HK-2 (cell line): Measurements from ENCODE around the gene RASGRP3.

Source experiments
- DNase-seq: peaks from one replicate; pipeline ENCODE4 v3.0.0-alpha.2; 2018; ENCODE audit not compliant: unreplicated experiment

The RASGRP3 gene

GRCh38 chr2:33581872-33582271 is 105.4 kb downstream of the RASGRP3 start:
- DNase-seq: no peak

GRCh38 chr2:33583194-33583938 is 106.9 kb downstream of the RASGRP3 start:
- DNase-seq: no peak

GRCh38 chr2:33586766-33587165 is 110.3 kb downstream of the RASGRP3 start:
- no peak for DNase-seq

DNA sequence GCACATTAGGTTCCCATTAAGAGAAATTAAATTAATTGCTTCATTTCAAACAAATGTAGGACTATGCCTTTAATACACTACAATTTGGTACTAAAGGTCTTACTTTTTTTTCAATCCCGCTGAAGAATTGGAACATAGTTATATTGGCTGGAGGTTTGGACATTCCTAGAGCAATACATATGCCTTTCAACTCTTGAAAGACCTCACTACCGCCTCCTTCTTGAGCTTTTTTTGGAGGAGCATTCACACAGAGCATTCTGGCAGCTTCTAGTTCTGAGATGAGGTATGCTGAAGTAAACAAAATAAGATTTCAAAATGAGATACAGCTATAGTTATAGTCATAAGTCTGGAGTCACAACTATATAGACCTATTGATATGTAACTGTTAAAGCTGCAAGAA is 111.8 kb downstream of the RASGRP3 start:
- DNase-seq: no peak

DNA sequence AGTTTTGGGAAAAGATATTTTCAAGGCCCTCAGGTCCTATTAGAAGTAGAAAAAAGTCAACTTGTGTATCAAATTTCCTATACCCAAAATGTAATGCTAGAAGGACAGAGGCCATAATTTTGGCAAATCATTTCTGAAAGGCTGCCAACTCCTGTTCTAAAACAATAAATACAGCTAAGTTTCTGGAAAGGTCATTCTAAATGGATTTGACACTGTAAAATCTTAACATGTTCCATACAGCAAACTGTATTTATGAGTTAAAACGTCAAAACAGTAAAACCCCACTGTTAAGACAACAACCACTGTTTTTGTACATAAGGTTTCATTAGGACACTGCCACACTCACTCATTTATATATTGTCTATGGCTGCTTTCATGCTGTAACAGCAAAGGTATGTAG is 113.0 kb downstream of the RASGRP3 start:
- no peak for DNase-seq

DNA sequence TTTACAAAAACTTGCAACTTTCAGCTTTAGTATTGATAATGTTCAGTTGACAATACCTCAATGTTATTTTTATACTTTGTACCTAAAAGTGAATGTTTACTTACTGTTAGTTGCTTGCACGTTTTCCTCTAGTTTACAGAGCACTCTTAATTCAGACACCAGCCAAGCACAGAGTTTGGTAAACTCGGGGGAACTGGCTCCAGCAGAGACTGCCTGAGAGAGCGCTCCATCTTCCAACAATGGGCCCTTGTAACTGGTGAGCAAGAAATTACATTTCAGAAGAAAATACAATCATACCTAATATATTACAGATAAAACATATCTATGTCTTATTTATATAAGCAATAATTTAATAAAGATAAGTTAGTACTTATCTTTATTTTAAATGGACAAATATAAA is 118.9 kb downstream of the RASGRP3 start:
- DNase-seq: no peak

DNA sequence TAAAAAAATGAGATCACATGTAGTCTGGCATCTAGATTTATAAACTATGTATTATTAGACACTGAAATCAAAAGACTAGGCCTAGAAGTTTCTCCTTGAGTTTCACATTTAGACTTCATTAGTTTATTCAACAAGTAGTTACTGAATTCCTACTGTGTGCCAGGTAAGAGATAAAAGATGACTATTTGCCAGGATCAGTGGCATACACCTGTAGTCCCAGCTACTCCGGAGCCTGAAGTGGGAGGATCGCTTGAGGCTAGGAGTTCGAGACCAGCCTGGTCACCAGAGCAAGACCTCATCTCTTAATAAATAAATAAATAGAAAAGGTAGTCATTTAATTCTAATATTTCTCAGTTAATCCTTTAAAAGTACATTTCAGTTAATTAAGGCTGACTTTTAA is 120.6 kb downstream of the RASGRP3 start:
- no peak for DNase-seq

DNA sequence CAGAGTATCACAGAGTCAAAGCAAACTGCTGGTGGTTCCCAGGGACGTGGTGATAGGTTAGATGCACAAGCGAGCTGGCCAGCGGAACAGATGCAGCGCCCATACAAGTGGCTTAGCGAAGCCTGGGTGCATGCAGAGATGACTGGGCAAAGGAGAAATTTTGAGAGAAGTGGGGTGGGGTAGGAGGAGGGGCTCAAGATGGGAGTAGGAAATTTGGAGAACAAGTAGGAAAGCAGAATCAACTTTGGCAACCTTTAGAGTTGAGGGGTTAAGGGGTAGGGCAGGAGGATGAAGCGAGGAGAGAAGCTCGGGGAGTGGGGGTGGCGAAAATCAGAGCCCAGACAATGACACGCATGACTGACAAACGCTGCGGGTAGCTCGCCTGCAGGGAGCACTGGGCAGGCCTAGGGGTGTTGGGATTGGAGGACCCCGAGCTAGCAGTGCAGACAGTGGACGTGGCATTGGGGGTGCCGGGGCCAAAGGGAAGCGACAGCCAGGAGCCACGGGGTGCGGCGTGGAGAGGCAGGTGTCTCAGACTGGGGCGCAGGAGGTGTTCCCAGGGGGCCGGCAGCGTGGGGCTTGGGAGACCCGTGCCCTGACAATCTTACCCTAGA is 122.2 kb downstream of the RASGRP3 start:
- peak; percentile 48 for DNase-seq

- DNase-seq: peak; percentile 99
Measured at GRCh38 chr2:33599175-33599942, 122.9 kb downstream of the RASGRP3 start, which contains the start of gene FAM98A. Gene FAM98A (minus strand): TSS chr2:33599299. CDS start chr2:33599221, 78 bp downstream.

GRCh38 chr2:33599943-33600192 is 123.4 kb downstream of the RASGRP3 start:
- no peak for DNase-seq

DNA sequence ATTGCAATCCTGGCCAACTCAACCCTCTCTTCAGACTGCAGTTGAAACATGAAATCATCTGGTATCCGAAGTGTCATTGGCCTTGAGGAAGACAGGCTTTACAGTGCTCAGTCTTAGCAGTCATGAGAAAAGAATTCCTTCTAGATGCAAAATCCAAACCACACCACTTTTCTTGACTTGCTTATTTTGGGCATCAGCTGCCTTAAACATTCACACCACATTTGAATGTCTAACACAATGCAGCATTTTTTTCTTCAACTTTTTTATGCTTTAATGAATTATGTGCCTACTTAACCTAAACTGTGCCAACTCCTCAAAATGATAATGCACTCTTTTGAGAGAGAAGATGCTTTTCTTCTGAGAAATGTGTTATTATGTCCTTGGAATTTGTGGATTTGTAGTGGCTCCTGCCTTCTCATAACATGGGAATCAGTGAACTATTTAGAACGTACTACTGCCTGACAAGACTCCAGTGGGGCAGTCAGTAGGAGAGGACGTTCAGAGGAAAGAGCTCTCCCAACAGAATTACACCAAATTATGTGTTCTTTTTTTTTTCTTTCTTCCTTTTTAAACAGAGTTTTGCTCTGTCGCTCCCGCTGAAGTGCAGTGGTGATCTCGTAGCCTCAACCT is 125.9 kb downstream of the RASGRP3 start:
- DNase-seq: no peak

DNA sequence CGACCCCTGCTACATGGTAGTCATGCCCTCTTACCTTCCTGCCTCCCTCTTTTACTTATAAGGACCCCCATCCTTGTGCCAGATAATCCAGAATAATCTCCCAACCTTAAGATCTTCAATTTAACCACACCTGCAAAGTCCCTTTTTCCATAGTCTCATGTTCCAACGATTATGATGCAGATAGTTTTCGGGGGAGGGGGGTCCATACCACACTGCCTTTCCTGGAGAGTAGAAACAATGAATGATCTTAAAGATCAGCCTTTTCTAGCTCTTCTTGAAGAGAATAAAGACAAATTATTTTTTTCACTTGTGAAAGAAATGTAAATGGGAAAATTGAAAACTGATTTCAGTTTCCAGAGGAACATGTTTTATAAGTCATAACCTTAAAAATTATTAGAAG is 127.0 kb downstream of the RASGRP3 start:
- DNase-seq: no peak

- no peak for DNase-seq
Measured at GRCh38 chr2:33605056-33605455, 128.6 kb downstream of the RASGRP3 start.

DNA sequence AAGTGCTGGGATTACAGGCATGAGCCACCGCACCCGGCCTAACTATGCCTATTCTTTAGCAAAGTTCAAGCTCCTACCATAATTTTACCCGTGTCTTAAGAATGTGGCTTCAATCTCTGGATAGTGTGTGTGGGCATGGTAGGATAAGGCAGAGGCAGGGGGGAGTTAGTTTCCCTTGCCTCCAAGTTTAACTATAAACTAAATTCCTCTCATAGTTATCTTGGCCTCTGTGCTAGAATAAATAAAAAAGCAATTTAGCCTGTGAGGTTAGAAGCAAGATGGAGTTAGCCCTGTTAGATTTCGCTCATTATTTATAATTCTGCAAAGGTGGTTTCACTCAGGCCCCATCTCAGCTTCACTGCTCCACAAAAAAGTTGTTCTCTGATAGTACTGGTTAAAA is 129.7 kb downstream of the RASGRP3 start:
- DNase-seq: no peak

DNA sequence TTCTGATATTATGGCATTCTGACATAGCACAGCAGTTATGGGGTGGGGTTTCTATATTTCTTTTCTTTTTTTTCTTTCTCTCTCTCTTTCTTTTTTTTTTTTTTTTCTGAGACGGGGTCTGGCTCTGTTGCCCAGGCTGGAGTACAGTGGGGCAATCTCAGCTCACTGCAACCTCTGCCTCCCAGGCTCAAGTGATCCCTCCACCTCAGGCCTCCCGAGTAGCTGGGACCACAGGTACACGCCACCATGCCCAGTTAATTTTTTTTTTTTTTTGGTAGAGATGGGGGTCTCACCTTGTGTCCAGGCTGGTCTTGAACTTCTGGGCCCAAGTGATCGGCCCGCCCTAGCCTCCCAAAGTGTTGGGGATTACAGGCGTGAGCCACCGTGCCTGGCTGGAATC is 130.2 kb downstream of the RASGRP3 start:
- DNase-seq: no peak

DNA sequence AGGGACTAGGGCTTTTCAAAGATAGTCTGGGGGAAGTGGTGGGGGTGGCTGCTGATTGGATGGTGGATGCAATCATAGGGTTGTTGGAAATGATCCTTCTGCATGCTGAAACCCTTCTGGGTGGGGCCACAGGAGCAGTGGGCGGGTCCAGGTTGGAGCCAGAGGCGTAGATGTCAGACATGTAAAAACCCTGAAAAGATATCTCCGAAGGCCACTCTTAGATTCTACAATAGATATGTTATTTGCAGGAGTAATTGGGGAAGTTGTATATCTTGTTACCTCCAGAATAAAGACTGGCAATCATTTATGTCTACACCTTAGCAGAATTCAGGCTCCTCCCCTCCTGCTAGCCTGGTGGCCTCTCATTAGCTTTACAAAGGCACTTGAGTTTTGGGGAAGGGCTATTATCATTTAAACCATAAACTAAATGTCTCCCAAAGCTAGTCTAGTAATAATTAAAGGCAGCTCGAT is 130.8 kb downstream of the RASGRP3 start:
- no peak for DNase-seq

- DNase-seq: no peak
Measured at GRCh38 chr2:33607905-33608304, 131.5 kb downstream of the RASGRP3 start.

GRCh38 chr2:33614190-33614589 is 137.7 kb downstream of the RASGRP3 start:
- no peak for DNase-seq
